Osteoblast (primary cell): ENCODE results near the gene MRPS35. TPM values are rescaled to one million over a fixed set of nuclear protein-coding genes. Genes with fewer than 3 reads are reported as not detected.

Source experiments
- DNase-seq: peaks from one replicate; pipeline ENCODE4 v3.0.0; 2011; ENCODE audit warnings: low spot score, mixed read lengths; ENCODE audit not compliant: insufficient read length; ENCODE audit errors: missing footprints
- H2AFZ ChIP-seq: 2 replicates; pipeline ENCODE4 v1.6.0; 2011; ENCODE audit warnings: mild to moderate bottlenecking, low read length
- H3K27ac ChIP-seq: 2 replicates; pipeline ENCODE4 v1.5.1; 2011; ENCODE audit warnings: mild to moderate bottlenecking, low read depth, low read length, moderate library complexity
- H3K27me3 ChIP-seq: 2 replicates; pipeline ENCODE4 v1.6.0; 2012; ENCODE audit warnings: mild to moderate bottlenecking, control low read depth, inconsistent platforms, low read length, moderate library complexity; ENCODE audit not compliant: insufficient read depth
- H3K36me3 ChIP-seq: 2 replicates; pipeline ENCODE4 v1.5.1; 2011; ENCODE audit warnings: mild to moderate bottlenecking, low read length, control low read depth, moderate library complexity; ENCODE audit not compliant: insufficient read depth
- H3K4me1 ChIP-seq: 2 replicates; pipeline ENCODE4 v1.5.1; 2011; ENCODE audit warnings: mild to moderate bottlenecking, low read length, control low read depth, moderate library complexity; ENCODE audit not compliant: insufficient read depth
- H3K4me2 ChIP-seq: 2 replicates; pipeline ENCODE4 v1.6.0; 2011; ENCODE audit warnings: mild to moderate bottlenecking, low read length; ENCODE audit not compliant: insufficient read depth
- H3K4me3 ChIP-seq: fragments of 200-600 bp; sonication (generic); 3 replicates; pipeline ENCODE4 v1.5.1; 2012; ENCODE audit warnings: mild to moderate bottlenecking, low read length, inconsistent platforms; ENCODE audit not compliant: insufficient read depth
- H3K79me2 ChIP-seq: 2 replicates; pipeline ENCODE4 v1.6.0; 2012; ENCODE audit warnings: mild to moderate bottlenecking, low read length, control low read depth, inconsistent platforms; ENCODE audit not compliant: insufficient read depth
- H3K9me3 ChIP-seq: 2 replicates; pipeline ENCODE4 v1.5.1; 2011; ENCODE audit warnings: low read depth, low read length, control low read depth
- H4K20me1 ChIP-seq: 2 replicates; pipeline ENCODE4 v1.6.0; 2012; ENCODE audit warnings: mild to moderate bottlenecking, low read length, control low read depth; ENCODE audit not compliant: insufficient read depth
- small RNA-seq: library from RNA; depleted of rRNA; stranded (forward); fragments of <200 nt; gene quantifications from one replicate; pipeline ENCODE3, GENCODE V24; 2012
- total RNA-seq: library from RNA; depleted of rRNA; stranded (reverse); fragments of >200 nt; gene quantifications from 2 replicates; pipeline ENCODE4 v1.2.3, GENCODE V29; 2012
- TF ChIP-seq, protein P1 (sequence below): IDR thresholded peaks from 2 replicates; pipeline ENCODE4 v1.5.1; 2011; ENCODE audit warnings: mild to moderate bottlenecking, low read depth, low read length, moderate library complexity; ENCODE audit errors: extremely low read depth

The MRPS35 gene
- total RNA-seq, 1 donor: 53.9 TPM

DNA sequence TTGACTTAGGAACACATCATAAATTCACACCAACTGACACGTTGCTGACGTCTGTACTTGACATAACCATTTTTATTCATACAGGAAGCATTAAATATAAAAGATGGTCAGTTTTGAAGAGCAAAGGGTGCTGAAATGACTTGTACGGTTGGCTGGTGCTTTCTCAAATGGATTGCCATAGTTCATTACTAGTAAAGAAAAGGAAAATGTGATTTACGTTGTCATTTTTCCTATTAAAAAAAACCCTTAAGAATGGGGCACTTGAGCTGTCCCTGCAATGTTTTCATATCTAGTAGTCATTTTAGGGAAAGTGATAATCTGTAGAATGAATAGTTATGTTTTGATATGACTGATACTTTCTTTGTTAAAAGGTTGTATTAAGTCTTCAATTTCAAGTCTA lies 91.9 kb downstream of the MRPS35 start:
- no peaks in the 10 kb centered on the region for H3K27me3 ChIP-seq
- no peaks in the 10 kb centered on the region for H3K4me1 ChIP-seq
- H3K79me2 ChIP-seq: no peaks in the 10 kb centered on the region
- peaks cover 27% of the 10 kb centered on the region for H3K36me3 ChIP-seq
- no peak overlapping the region for H3K4me3 ChIP-seq
- DNase-seq: no peak
- H3K9me3 ChIP-seq: no peaks in the 10 kb centered on the region
- H2AFZ ChIP-seq: no peak overlapping the region
- TF ChIP-seq, protein P1, sequence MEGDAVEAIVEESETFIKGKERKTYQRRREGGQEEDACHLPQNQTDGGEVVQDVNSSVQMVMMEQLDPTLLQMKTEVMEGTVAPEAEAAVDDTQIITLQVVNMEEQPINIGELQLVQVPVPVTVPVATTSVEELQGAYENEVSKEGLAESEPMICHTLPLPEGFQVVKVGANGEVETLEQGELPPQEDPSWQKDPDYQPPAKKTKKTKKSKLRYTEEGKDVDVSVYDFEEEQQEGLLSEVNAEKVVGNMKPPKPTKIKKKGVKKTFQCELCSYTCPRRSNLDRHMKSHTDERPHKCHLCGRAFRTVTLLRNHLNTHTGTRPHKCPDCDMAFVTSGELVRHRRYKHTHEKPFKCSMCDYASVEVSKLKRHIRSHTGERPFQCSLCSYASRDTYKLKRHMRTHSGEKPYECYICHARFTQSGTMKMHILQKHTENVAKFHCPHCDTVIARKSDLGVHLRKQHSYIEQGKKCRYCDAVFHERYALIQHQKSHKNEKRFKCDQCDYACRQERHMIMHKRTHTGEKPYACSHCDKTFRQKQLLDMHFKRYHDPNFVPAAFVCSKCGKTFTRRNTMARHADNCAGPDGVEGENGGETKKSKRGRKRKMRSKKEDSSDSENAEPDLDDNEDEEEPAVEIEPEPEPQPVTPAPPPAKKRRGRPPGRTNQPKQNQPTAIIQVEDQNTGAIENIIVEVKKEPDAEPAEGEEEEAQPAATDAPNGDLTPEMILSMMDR: no peak
- H3K27ac ChIP-seq: no peak overlapping the region
- no peaks in the 10 kb centered on the region for H4K20me1 ChIP-seq
- no peak overlapping the region for H3K4me2 ChIP-seq

DNA sequence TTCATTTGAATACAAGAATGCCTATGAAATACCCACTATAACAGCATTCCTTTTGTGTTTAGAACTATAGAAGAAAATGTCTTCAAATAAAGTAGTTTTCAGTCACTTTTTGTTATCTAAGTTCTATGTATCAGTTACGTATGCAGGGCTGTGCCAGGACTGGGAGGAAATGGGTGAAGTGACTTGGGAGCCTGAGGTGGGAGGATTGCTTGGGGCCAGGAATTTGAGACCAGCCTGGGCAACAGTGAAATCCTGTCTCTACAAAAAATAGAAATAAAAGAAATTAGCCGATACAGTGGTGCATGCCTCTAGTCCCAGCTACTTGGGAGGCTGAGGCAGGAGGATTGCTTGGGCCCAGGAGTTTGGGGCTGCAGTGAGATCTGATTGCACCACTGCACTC lies 92.3 kb downstream of the MRPS35 start:
- no peak overlapping the region for H3K4me2 ChIP-seq
- H3K27ac ChIP-seq: no peak overlapping the region
- no peaks in the 10 kb centered on the region for H3K9me3 ChIP-seq
- TF ChIP-seq, protein P1: no peak
- H3K4me1 ChIP-seq: no peaks in the 10 kb centered on the region
- no peaks in the 10 kb centered on the region for H4K20me1 ChIP-seq
- DNase-seq: no peak
- H2AFZ ChIP-seq: no peak overlapping the region
- H3K27me3 ChIP-seq: no peaks in the 10 kb centered on the region
- H3K79me2 ChIP-seq: no peaks in the 10 kb centered on the region
- H3K36me3 ChIP-seq: peaks cover 23% of the 10 kb centered on the region
- H3K4me3 ChIP-seq: no peak overlapping the region

GRCh38 chr12:27805238-27805637 lies 94.6 kb downstream of the MRPS35 start:
- no peaks in the 10 kb centered on the region for H3K79me2 ChIP-seq
- H3K4me2 ChIP-seq: no peak overlapping the region
- H3K27me3 ChIP-seq: no peaks in the 10 kb centered on the region
- H3K36me3 ChIP-seq: peaks cover 3% of the 10 kb centered on the region
- H3K4me1 ChIP-seq: no peaks in the 10 kb centered on the region
- H3K9me3 ChIP-seq: no peaks in the 10 kb centered on the region
- TF ChIP-seq, protein P1: no peak
- H3K27ac ChIP-seq: no peak overlapping the region
- DNase-seq: no peak
- H4K20me1 ChIP-seq: no peaks in the 10 kb centered on the region
- H3K4me3 ChIP-seq: no peak overlapping the region
- no peak overlapping the region for H2AFZ ChIP-seq

Small RNAs within 50 kb of the gene (small RNA-seq; reads per million reads assigned to genes)
- gene RF00019: not detected

Other genes starting within 250 kb of the MRPS35 start
- 166 and 179 TPM in 2 replicates for gene PPFIBP1, start 186.6 kb upstream of the MRPS35 start, total RNA-seq
- 3.5 and 4.0 TPM in 2 replicates for gene REP15, start 14.4 kb upstream of the MRPS35 start, total RNA-seq
- 38.9 and 42.0 TPM in 2 replicates for gene KLHL42, start 69.4 kb downstream of the MRPS35 start, total RNA-seq
- not detected in 2 replicates for gene MANSC4, start 69.4 kb downstream of the MRPS35 start, total RNA-seq